Astrocyte of the hippocampus (primary cell): ENCODE data around the gene PACRG.
A peak's percentile ranks its signal among the peaks of the same experiment; 100 is the strongest.

Experiments
- DNase-seq: peaks from one replicate; pipeline ENCODE4 v3.0.0; 2011; ENCODE audit warnings: low read depth, low spot score

Gene PACRG

DNA sequence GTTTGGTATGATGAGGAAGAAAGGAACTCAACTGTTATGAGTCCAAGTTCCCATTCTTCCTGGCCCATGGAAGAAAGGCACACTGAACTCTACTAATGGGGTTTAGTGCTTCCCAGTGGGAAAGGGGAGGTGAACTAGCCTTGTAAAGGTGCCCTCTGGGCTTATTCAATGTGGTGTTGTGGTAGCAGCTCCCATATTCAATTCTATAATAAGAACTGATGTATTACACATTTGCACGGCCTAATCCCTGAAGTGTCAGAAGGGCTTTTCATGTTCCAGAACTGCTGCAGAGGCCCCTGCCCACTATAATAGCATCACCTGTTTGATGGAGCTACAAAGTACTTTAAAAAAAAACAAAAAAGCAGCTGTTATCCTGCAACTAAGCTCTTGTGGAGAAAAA is 17.4 kb upstream of the PACRG start:
- DNase-seq, result no peak

DNA sequence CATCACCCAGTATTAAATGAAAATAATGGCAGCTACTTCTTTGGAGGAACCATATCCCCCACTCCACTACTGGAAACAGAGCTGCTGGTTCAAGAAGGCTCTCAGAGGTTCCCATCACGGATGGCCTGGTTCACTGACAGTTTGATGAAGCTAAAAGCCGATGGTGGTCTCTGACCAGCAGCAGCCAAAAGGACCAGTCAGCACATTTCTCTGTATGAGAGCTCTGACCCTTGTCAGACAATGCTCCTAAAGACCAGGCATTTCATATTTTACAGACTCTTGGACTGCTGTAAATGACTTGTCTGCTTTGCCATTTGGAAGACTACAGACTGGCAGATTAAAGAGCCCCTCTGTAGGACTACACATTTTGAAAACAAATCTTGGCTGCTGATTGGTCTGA is 16.8 kb upstream of the PACRG start:
- DNase-seq, result no peak

DNA sequence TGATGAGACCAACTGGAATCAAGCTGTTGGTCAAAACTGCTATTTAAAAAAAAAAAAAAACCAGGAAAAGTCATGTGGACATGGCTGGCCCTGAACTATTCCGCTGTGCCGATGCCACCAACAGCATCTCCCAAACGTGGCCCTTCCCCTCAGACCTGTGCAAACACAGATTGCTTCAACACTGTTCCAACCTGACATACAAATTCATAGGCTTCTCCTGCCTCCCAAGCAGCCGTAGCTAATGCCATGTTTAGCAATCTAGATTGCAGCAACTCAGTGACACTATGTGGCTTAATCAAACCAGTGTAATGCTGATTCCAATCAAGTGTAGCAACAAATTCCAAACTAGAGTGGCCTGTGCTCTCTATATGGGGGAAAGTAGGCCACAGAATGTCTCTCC is 16.4 kb upstream of the PACRG start:
- DNase-seq, result no peak

DNA sequence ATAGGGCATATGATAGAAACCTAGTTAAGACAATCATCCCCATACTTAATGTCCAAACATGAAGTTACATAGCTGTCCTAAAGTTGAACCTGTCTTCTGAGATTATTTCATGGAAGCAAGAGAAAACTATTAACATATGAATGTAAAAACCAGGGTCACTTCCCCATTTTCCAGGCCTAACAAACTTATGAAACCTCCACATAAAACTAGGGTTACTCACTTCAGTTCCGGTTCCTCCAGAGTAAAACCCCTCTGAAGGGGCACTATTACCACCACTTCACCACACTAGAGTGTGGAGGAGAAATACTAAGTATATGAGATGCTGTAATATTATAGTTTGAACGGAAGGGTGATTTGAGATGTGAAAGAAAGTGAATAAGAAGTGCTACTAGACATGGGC is 15.1 kb upstream of the PACRG start:
- no peak for DNase-seq

DNA sequence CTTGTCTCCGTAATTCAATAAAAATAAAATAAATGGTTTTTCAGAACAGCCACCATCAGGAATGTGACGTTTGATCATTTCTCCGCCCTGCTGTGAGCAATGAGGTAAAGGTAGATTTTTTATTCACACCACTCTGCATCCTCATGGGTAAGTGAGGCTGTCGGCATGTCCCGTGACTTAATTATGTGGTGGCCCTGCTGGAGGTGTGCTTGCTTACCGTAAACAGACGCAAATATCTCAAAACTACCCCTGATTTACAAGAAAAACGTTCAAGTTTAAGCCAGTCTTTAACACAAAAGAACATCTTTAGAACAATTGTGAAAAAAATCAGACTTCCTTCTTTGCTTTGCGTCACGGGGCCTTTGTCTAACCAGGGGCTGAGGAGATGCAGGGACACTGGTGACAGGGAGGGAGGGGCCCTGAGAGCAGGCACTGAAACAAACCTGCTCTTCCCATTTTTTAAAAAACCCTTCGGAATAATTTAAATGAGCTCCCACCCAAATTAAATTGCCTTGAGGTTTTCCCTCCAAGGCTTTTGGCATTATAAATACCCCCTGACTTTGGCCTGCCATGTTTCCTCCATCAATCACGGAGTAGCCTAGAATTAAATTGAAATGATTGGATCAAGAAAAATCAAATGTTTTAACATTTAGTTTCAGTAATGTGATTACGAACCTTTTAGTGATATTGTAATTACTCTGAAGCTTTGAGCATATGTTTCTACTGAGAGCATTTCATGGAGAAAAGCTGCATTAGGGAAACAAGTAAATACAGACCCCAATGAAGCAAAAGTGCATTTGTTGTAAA is 13.6 kb upstream of the PACRG start:
- DNase-seq, result no peak

DNA sequence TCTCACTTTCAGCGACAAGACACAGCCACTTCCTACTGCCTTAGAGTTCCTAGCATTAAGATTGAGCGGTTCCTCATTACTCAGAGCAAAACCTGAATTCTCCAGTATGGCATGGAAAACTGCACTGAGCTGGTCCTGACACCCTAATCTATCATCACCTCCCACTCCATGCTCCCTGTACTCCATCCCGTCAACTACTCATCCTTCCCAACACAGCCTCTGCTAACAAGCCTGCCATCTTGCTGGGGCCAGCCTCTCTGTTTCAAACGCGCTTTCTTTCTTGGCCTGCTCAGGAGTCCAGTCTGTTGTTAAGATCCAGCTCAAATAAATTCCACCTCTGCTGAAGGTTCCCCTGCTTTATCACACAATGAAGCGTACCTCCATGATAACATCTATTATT is 12.2 kb upstream of the PACRG start:
- no peak for DNase-seq

DNA sequence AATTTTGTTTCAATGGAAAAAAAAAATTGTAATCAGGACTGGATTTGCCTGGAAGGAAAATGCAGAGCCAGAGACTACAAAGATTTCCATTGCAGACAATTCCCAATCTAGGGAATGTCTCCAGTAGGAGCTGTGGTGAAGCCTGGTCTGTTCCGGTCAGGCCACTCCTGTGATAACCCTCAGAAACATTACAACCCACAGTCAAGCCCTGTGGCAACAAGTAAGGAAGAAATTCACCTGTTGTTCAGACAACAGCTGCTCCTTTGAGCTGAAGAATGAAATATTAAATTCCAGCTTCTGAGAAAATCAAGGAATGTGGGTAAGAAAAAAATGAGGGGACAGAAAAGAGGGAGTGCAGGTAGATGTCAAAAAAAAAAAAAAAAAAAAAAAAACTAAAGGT is 8.2 kb upstream of the PACRG start:
- DNase-seq, result no peak

DNA sequence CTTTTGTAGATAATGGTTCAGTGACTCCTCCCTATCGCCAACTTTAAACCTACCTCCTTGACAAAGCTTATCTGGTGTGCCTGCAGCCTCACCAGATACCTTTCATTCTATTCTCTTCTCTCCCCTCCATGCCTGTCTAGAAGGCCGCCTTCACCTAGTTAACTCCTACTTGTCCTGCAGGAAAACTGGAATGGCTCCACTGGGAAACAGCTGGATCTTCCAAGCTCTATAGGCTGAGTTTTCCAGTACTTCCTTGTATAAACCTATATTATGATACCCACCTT is 6.4 kb upstream of the PACRG start:
- no peak for DNase-seq

DNA sequence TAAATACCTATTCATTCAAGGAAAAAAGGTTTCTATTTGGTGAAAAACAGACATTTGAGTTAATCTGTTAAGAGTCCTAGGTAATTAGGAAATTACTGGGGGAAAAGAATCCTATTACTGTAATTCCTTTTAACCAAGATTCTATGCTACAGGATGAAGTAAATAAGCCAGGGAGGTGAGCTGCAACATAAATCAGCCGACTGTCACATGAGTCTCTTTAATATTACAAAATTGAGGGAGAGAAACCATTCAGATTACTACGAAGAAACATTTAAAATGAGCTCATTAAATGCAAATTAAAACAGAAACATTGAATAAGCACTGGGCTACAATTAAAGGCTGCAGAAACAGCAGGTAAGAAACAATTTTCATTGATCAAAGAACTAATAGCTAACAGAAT is 5.5 kb upstream of the PACRG start:
- DNase-seq, result no peak

DNA sequence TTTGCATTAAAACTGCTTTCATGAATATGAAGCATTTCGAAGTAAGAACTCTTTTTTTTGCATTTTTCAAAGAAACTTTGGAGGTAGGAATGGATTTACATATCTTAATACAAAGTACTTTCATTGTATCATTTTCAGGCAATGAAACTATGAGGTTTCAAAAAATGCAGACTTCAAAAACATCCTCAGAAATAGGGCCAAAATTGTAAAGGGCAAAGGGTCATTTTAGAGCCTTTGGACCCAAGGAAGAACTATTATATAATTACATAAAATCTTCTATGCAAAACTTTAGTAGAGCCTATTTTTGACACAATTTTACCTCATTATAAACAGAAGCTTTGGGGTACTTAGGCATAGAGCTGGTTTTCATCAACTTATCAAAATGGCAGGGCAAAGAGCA is 5.1 kb upstream of the PACRG start:
- no peak for DNase-seq

DNA sequence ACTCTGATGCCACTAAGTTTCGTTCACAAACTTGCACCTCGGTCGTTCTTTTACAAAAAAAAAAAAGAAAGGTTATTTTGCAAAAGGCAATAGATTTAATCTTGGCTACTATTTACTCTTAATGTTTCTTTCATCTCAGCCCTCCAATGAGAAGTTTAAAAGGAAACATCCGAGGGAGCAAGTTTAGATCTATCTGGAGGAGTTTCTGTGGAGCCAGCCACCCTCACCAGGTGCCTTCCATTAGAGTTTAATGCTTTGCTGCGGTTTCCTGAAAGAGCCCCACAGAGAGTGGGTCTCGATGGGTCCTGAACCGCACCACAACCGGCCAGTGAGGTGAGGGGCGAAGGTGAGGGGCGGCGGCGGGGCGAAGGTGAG is 840 bp upstream of the PACRG start:
- no peak for DNase-seq

DNA sequence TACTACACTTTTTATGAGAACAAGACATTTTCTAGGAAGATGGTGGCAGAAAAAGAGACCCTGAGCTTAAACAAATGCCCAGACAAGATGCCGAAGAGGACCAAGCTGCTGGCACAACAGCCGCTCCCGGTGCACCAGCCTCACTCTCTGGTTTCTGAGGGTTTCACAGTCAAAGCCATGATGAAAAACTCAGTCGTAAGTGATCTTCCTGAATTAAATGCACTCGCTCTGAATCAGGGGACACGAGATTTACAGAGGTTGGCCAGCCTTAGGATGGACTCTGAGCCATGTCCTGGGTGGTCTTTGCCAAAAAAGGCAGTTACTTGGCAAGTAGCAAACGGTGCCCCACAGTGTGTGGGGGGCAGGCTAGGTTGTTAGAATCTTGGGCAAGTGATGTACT is 423 bp downstream of the PACRG start:
- DNase-seq, result no peak

DNA sequence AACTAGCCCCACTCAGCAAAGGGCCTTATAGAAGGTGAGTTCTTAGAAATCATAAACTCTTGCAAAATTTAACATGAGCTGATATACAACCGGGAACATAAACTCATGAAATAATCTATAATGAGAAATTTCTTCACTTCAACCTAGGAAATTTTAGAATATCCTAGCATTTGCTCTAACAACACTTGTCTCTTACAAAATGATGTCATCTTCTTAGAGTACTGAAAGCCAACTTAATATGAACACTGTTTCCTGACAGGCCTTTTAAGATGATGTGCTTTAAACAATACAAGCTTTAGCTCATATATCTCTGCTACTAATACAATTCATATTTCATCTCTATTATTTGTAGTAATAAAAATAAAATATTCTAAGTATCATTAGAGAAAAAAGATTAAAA is 932 bp downstream of the PACRG start:
- DNase-seq, result no peak

DNA sequence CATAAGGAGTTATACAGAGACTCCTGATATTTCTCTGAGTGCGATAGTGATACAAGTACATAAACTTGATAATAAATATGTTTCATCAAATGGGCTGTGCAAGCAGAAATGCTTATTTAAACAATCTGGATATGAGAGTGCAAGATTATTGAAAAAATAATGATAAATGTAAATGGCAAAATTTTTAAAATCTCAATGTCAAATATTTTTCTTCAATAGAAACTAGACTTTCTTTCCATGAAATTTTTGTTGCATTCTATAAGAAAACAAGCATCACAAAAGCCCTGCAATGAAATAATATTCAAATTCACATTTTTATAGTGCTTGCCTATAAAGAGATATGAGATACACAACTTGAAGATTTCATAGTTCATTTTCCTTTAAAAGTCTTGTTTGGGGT is 2.7 kb downstream of the PACRG start:
- DNase-seq, result no peak

DNA sequence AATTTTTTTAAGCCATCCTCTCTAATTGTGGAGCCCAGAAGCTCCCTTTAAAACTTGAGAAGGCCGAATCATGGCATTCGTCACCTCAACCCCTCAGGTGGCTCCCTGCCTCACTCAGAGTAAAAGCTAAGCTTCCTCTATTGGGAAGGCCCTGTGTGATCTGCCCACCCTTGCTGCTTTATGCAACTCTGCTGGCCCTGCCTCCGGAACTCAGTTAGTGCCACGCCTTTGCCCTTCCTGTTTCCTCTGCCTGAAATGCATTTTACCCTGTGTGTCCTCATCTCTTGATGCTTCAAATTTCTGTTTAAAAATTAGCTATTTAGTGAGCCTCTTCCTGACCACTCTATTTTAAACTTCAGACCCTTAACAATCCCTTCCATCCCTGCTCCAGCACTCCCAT is 5.7 kb downstream of the PACRG start:
- no peak for DNase-seq

DNA sequence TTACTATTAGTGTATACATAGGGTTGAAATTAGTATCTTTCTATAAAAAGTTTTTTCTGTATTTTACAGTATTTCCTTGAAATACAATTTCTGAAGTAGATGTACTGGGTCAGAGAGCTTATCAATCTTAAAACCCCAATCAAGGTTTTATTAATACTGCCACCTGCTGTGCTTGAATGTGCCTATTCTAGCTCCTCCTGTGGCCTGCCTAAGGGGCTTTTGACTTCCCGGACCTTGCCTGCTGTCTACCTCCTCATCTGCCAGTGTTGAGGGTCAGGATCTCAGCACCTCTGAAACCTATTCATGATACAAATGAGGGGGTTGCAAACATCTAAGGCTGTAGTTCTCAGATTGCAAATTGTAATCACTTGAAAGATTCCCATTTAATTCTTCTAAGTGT is 9.2 kb downstream of the PACRG start:
- DNase-seq, result no peak

DNA sequence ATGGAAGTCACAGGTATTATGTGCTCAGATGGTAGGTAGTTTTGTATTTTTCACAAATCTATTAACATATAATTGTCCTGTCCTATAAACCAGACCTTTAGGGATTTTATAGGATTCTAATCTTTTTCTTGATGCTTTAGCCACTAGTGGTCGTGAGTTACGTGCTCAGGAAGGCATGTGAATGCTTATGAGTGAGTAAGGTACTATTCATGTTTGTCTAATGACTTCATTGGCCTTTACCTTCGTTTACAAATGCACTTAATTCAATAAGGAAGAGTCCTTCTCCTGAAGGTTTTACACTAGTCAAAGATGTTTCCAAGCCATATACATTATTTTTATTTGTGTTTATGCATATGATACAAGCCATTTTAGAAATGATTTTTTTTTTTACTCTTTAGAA is 23.0 kb downstream of the PACRG start:
- peak; percentile 72 for DNase-seq

DNA sequence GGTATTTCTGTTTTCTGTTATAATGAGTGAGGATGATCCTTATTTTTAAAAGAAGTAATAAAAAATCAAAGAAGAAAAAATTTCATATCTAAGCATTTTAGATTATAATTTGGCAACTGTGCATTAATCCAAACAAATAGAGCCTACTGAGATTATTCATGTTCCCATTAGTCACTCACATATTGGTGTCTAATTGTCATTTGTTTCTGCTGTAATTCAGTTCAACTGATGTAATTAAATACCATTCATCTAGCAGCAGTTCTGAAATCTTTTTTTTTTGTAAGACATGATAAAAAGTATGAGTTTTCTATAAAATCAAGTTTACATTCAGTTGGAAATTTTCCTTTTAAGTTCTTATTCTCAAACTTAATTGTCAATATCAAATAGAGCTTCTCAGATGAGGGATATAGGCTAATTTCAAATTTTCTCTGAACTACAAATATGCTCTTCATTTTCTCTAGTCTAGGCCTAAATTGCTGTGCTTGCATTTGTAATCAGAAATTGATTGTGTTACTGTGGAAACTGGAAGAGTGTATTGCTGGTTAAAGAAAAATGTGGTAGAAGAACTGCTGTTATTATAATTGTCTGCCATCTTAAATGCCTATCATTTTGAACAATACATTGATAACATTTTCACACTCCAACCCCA is 23.6 kb downstream of the PACRG start:
- no peak for DNase-seq

DNA sequence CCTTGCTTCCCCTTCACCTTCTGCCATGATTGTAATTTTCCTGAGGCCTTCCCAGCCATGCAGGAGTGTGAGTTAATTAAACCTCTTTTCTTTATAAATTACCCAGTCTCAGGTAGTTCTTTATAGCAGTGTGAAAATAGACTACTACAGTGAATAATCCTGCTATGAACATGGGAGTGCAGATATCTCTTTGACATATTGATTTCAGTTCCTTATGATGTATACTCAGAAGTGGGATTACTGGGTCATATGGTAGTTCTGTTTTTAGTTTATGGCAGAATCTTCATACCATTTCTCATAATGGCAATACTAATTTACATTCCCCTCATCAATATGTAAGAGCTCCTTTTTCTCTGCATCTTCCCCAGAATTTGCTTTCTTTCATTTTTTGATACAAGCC is 26.0 kb downstream of the PACRG start:
- DNase-seq, result no peak

DNA sequence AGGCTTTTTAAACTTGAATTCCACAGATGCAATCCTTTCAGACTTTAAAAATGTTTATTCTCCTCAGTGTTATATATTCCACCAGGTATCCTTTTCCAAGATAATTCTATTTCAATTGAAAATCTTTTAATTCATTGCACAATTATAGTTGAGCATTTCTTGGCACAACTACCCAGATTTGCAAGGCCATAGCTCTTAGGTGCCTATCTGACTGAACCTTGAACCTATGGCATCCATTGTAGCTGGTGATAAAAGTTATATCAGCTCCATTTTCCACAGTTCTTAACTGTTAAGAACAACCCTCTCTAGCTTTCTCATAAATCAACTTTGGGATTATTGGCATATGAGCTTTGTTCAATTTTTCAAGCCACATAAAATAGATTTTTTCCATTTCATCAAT is 42.4 kb downstream of the PACRG start:
- no peak for DNase-seq

DNA sequence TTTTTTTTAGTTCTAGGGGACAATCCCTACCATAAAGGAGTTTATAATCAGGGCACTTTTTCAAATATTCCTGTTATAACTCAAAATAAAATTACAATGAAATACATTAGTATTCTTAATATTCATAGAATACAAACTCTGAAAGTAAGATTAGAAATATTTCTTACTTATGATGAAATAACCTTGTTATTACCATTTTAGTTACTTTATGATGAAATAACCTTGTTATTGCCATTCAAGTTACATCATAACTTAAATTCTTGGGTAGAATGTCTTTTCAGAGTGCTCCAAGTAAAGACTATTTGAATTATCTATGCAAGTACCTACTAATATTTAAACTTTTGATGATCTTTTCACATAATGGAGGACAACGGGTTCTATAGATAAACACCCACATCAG is 43.2 kb downstream of the PACRG start:
- DNase-seq, result no peak

DNA sequence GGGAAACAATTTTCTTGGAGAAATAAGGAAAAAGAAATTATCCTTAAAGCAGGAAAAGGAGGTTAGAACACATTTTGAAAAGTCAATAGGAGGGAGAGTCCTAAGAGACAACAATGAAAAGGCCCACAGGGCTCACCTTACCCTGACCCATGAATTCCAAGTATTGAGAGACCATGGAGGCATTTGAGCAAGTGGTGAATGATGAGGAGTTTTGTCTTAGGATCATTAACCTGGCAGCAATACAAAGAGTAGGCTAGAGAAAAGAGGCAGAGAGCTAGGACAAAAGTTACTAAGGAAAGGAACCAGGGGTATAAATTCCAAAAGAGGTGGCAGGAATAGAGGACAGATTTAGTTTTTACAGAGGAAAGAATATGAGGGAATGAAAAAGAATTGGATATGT is 44.7 kb downstream of the PACRG start:
- DNase-seq, result no peak

DNA sequence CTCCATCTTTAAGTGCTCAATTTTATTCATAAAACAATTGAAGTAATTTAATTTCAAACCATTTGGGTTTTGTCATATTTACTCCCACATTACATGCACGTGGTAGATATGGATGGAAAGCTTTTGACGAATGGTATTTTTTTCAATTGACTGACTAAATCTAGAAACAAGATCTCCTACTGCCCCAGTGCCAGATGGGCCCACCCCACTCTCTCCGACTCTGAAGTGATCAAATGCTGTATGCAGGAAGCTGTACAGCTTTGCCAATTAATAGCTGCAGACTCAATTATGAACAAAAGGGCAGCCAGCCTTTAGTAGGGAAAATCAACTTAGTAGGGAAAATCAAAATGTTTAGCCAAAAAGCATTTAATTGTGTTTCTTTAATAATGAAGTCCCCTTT is 46.2 kb downstream of the PACRG start:
- DNase-seq, result no peak

DNA sequence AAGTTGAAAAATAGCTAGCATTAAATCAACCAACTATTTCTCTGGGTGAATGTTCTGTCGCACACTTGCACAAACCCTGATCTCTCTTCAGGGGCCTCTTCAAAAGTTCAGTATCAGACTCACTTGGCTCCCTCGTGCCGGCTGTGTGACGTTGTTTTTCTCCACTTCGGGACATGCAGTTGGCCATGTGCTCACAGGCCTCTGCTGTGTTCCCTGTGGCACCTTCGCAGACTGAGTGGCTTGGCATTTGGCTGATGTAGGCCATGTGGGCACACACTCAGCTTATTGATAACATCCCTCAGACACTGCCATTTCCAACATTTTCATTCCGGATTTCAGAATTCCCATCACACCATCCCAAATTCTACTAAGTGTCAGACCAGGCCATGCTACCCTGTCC is 49.3 kb downstream of the PACRG start:
- no peak for DNase-seq
